A549 (cell line): ENCODE results near the gene SMIM14. TPM values are rescaled to one million over a fixed set of nuclear protein-coding genes. Genes with fewer than 3 reads are reported as not detected.
A peak's percentile ranks its signal among the peaks of the same experiment; 100 is the strongest.
"Not testable (repeated sequence)": the region's sequence is repeated elsewhere in the genome, so short reads cannot be mapped to it uniquely, and the experiment has no call there.

ENCODE experiments used
- ATAC-seq, 2 experiments: fragments of 200-7000 bp in 1 of 2; fragments of >200 bp in 1 of 2; cut with Nextera tagmentation in 1 of 2; cut with Tn5 transposase in 1 of 2; 3 replicates each; pipeline versions ENCODE4 v1.8.0 to v1.9.1; 2018 to 2020; ENCODE audit warnings: mild to moderate bottlenecking in 1 of 2, moderate library complexity in 1 of 2
- CTCF ChIA-PET: fragments of 300-600 bp; sonication (Branson Sonifier 250); formaldehyde crosslinking; extraction: SDS; loops from one replicate; lab custom pipeline; 2021; ENCODE audit warnings: antibody characterized with exemption, inconsistent platforms; lab: Yijun Ruan, JAX
- POLR2A ChIA-PET: fragments of 350-600 bp; formaldehyde crosslinking; extraction: SDS; loops from one replicate; lab custom pipeline; 2021; ENCODE audit warnings: antibody characterized with exemption, inconsistent platforms; lab: Yijun Ruan, JAX
- DNase-seq, 2 experiments: peaks; one replicate each; pipeline versions ENCODE4 v3.0.0 to v3.0.0-alpha.2; 2011 to 2016; ENCODE audit warnings: low read depth in 1 of 2, low spot score in 1 of 2
- FAIRE-seq: peaks from 2 replicates; lab custom pipeline; 2011; peaks lifted over from hg19 to GRCh38; lab: Jason Lieb, UNC
- H3K27ac ChIP-seq, 2 experiments: fragments of >200 bp; sonication (Bioruptor Twin); formaldehyde crosslinking; 3 replicates each; pipeline ENCODE4 v1.5.1; 2016 to 2017
- H3K4me1 ChIP-seq: fragments of >200 bp; sonication (Bioruptor Twin); formaldehyde crosslinking; 3 replicates; pipeline ENCODE4 v1.6.1; 2016
- H3K4me2 ChIP-seq: fragments of >200 bp; sonication (Bioruptor Twin); formaldehyde crosslinking; 3 replicates; pipeline ENCODE4 v1.6.1; 2016
- H3K4me3 ChIP-seq: fragments of >200 bp; sonication (Bioruptor Twin); formaldehyde crosslinking; 3 replicates; pipeline ENCODE4 v1.5.1; 2016
- H3K9me3 ChIP-seq: fragments of >200 bp; sonication (Bioruptor Twin); formaldehyde crosslinking; 3 replicates; pipeline ENCODE4 v1.6.1; 2016
- BHLHE40 ChIP-seq: IDR thresholded peaks from 2 replicates; pipeline ENCODE4 v1.6.1; 2012; ENCODE audit warnings: low read depth, low read length, inconsistent platforms
- CEBPB ChIP-seq, 2 experiments: fragments of >200 bp in 1 of 2; sonication (Bioruptor Twin) in 1 of 2; formaldehyde crosslinking in 1 of 2; IDR thresholded peaks; 2 replicates each; pipeline ENCODE4 v1.6.1; 2012 to 2016
- CHD2 ChIP-seq: fragments of 150-350 bp; IDR thresholded peaks from 2 replicates; pipeline ENCODE4 v1.6.1; 2014; ENCODE audit warnings: low read length; ENCODE audit not compliant: partially characterized antibody
- EHF ChIP-seq: fragments of 250-450 bp; sonication (Bioruptor Pico); IDR thresholded peaks from 2 replicates; pipeline ENCODE4 v1.5.0; 2020; ENCODE audit warnings: mild to moderate bottlenecking
- FOSL2 ChIP-seq, 2 experiments: fragments of 450-650 bp in 1 of 2; fragments of >200 bp in 1 of 2; sonication (Bioruptor Twin) in 1 of 2; formaldehyde crosslinking; IDR thresholded peaks; 2 replicates each; pipeline versions ENCODE4 v1.5.0 to v1.6.1; 2016 to 2020; ENCODE audit warnings: mild to moderate bottlenecking in 1 of 2, moderate library complexity in 1 of 2
- HDAC2 ChIP-seq: fragments of 200-600 bp; sonication (generic); IDR thresholded peaks from 2 replicates; pipeline ENCODE4 v1.6.1; 2016
- HMGXB4 ChIP-seq: fragments of 250-450 bp; sonication (Bioruptor Pico); IDR thresholded peaks from 2 replicates; pipeline ENCODE4 v1.5.0; 2021; ENCODE audit warnings: mild to moderate bottlenecking, moderate library complexity, borderline replicate concordance
- HOXB5 ChIP-seq: fragments of 250-450 bp; sonication (Bioruptor Pico); IDR thresholded peaks from 2 replicates; pipeline ENCODE4 v1.5.0; 2020; ENCODE audit warnings: mild to moderate bottlenecking, moderate library complexity
- KDM5A ChIP-seq: fragments of 200-600 bp; sonication (generic); IDR thresholded peaks from 2 replicates; pipeline ENCODE4 v1.6.1; 2016; ENCODE audit warnings: antibody characterized with exemption, mild to moderate bottlenecking
- MAFK ChIP-seq: fragments of 450-650 bp; IDR thresholded peaks from 2 replicates; pipeline ENCODE4 v1.6.1; 2014; ENCODE audit not compliant: partially characterized antibody
- MAX ChIP-seq: IDR thresholded peaks from 2 replicates; pipeline ENCODE4 v1.6.1; 2012
- MYC ChIP-seq: IDR thresholded peaks from 2 replicates; pipeline ENCODE4 v1.6.1; 2012; ENCODE audit warnings: mild to moderate bottlenecking, inconsistent platforms, low read length, improper control_type of control experiment, borderline replicate concordance
- NPAS2 ChIP-seq: fragments of 250-450 bp; sonication (Bioruptor Pico); IDR thresholded peaks from 2 replicates; pipeline ENCODE4 v1.8.0; 2022; ENCODE audit warnings: mild to moderate bottlenecking, moderate library complexity, borderline replicate concordance
- NR3C1 ChIP-seq: fragments of >200 bp; sonication (Bioruptor Twin); formaldehyde crosslinking; IDR thresholded peaks from 3 replicates; pipeline ENCODE4 v1.6.1; 2017
- RARB ChIP-seq: fragments of 250-450 bp; sonication (Bioruptor Pico); IDR thresholded peaks from 2 replicates; pipeline ENCODE4 v1.8.0; 2021; ENCODE audit warnings: mild to moderate bottlenecking, moderate library complexity
- RNF2 ChIP-seq: fragments of 200-600 bp; sonication (generic); IDR thresholded peaks from 2 replicates; pipeline ENCODE4 v1.6.1; 2016; ENCODE audit warnings: low read depth, mild to moderate bottlenecking, antibody characterized with exemption, moderate library complexity, borderline replicate concordance
- SREBF2 ChIP-seq: fragments of 450-650 bp; IDR thresholded peaks from 2 replicates; pipeline ENCODE4 v1.6.1; 2014; ENCODE audit warnings: mild to moderate bottlenecking, moderate library complexity
- TFCP2L1 ChIP-seq: fragments of 250-450 bp; sonication (Bioruptor Pico); IDR thresholded peaks from 2 replicates; pipeline ENCODE4 v1.5.0; 2021; ENCODE audit warnings: mild to moderate bottlenecking
- ZSCAN20 ChIP-seq: fragments of 250-450 bp; sonication (Bioruptor Pico); IDR thresholded peaks from 2 replicates; pipeline ENCODE4 v1.8.0; 2022; ENCODE audit warnings: mild to moderate bottlenecking, moderate library complexity
- WGBS: methylation state at CpG from one replicate; pipeline ENCODE4 v1.1.6; 2017; ENCODE audit errors: missing lambda C conversion rate; 5-methylcytosine and 5-hydroxymethylcytosine counted together
- polyA plus RNA-seq, 4 experiments: library from polyadenylated mRNA; depleted of rRNA in 3 of 4; stranded (reverse); fragments of >200 nt; fragmentation: RNase III in 1 of 4; extraction: RNeasy Plus Mini Kit Qiagen cat#74134 plus additional on column Dnase treatment in 1 of 4; gene quantifications; 2 replicates in 3 of 4; 3 replicates in 1 of 4; pipeline ENCODE4 v1.2.3, GENCODE V29; 2011 to 2017

SMIM14 gene
- polyA plus RNA-seq, 2 of the 4 experiments (the other 2 are of a cell fraction): 20.5 to 81.3 TPM

GRCh38 chr4:39616651-39617050 lies 22.0 kb downstream of the SMIM14 start:
- peak overlapping the region; percentile 67 to 92; a peak in 5 of 6 replicates for H3K27ac ChIP-seq
- DNase-seq (no peak), FAIRE-seq (no peak), ATAC-seq (no peak)
- H3K9me3 ChIP-seq: no peaks in the 10 kb centered on the region
- POLR2A ChIA-PET: interaction anchor here (0.7 kb wide), 1 partner anchor 94 kb away, joined by 3 read pairs; no protein-coding TSS in a partner anchor
- H3K4me2 ChIP-seq: peak overlapping the region; percentile 68
- CTCF ChIA-PET: interaction anchor here (1.0 kb wide), 1 partner anchor 147 kb away, joined by 3 read pairs; no protein-coding TSS in a partner anchor
- WGBS: 13% methylated on average over 1 of the region's 1 CpG
- TF ChIP-seq HMGXB4 (CRISPR knock-in tag): no peak
- no peak for TF ChIP-seq CHD2
- no peak for TF ChIP-seq RARB (CRISPR knock-in tag)
- TF ChIP-seq NR3C1: no peak
- TF ChIP-seq EHF: no peak
- TF ChIP-seq RNF2: no peak
- no peak for TF ChIP-seq SREBF2
- TF ChIP-seq MYC: no peak
- TF ChIP-seq NPAS2 (CRISPR knock-in tag): no peak
- TF ChIP-seq HOXB5 (CRISPR knock-in tag): no peak
- TF ChIP-seq HDAC2: no peak
- no peak for TF ChIP-seq TFCP2L1 (CRISPR knock-in tag)
- TF ChIP-seq BHLHE40: no peak
- TF ChIP-seq KDM5A: no peak
- TF ChIP-seq CEBPB (IDR thresholded peaks at IDR 0.05): no peak
- H3K4me3 ChIP-seq: no peak overlapping the region
- peaks cover 86% of the 10 kb centered on the region for H3K4me1 ChIP-seq

- WGBS: 89% methylated on average over 6 of the region's 6 CpGs
- H3K4me2 ChIP-seq: peak overlapping the region; percentile 68
- POLR2A ChIA-PET: interaction anchor here (0.7 kb wide), 1 partner anchor 93 kb away, joined by 3 read pairs; no protein-coding TSS in a partner anchor
Observed at GRCh38 chr4:39616112-39616511, 22.6 kb downstream of the SMIM14 start.

GRCh38 chr4:39614487-39615162 lies 24.0 kb downstream of the SMIM14 start:
- peak in 1 of 2 experiments; percentile 61; a peak in 3 of 6 replicates for ATAC-seq
- Histone ChIP-seq H3K4me1 (peaks cover 75% of the 10 kb centered on the region), H3K4me3 (peak overlapping the region; percentile 28; the same call in 2 of the 3 replicates), H3K9me3 (no peaks in the 10 kb centered on the region), H3K4me2 (peak overlapping the region; percentile 68), H3K27ac (peak overlapping the region; percentile 67 to 92)
- POLR2A ChIA-PET: no interaction called here
- no peak for FAIRE-seq
- DNase-seq: peak; percentile 16 to 39
- 57% methylated on average over 3 of the region's 3 CpGs for WGBS
- TF ChIP-seq ZSCAN20 (CRISPR knock-in tag) (no peak), MAX (0 out of 2 replicates have a peak, but pooled peaks have one; percentile 23), FOSL2 (IDR thresholded peaks at IDR 0.05) (no peak), FOSL2 (CRISPR knock-in tag; IDR thresholded peaks at IDR 0.05) (peak; percentile 44; the same call in 1 of the 2 replicates), EHF (no peak), MAFK (peak; percentile 71)
- CTCF ChIA-PET: interaction anchor here (0.6 to 1.5 kb wide), 4 partner anchors 12 to 90 kb away, joined by 3 read pairs; no protein-coding TSS in a partner anchor

More at GRCh38 chr4:39616112-39616511, 22.6 kb downstream of the SMIM14 start:
- CTCF ChIA-PET: interaction anchor here (1.0 to 1.5 kb wide), 3 partner anchors 10 to 147 kb away, joined by 3 read pairs; no protein-coding TSS in a partner anchor
- not testable (repeated sequence) for H3K9me3 ChIP-seq, ATAC-seq, H3K4me3 ChIP-seq, DNase-seq, FAIRE-seq
- H3K4me1 ChIP-seq: peaks cover 82% of the 10 kb centered on the region
- H3K27ac ChIP-seq: peak overlapping the region; percentile 67 to 92
